PFSK-1 (cell line): ENCODE data around the gene NPY1R. TPM values are rescaled to one million over a fixed set of nuclear protein-coding genes. Genes with fewer than 3 reads are reported as not detected.

ENCODE experiments used
- FOXP2 ChIP-seq: optimal IDR thresholded peaks from 2 replicates; pipeline ENCODE3; 2011; ENCODE audit warnings: borderline replicate concordance, control low read depth, inconsistent platforms; ENCODE audit not compliant: insufficient read depth; ENCODE audit errors: extremely low read length, extremely low read depth
- POLR2AphosphoS5 ChIP-seq: IDR thresholded peaks from 2 replicates; pipeline ENCODE4 v1.6.1; 2012; ENCODE audit warnings: low read depth, mild to moderate bottlenecking, control low read depth, low read length, moderate library complexity
- REST ChIP-seq, 2 experiments: IDR thresholded peaks; 2 replicates each; pipeline versions ENCODE4 v1.6.1 to v1.8.0; 2011 to 2012; ENCODE audit warnings: low read depth in 2 of 2, low read length in 2 of 2, control low read depth in 1 of 2, inconsistent platforms in 1 of 2, mild to moderate bottlenecking in 1 of 2, moderate library complexity in 1 of 2; ENCODE audit not compliant: insufficient read depth in 1 of 2
- SIN3A ChIP-seq: IDR thresholded peaks from 2 replicates; pipeline ENCODE4 v1.6.1; 2012; ENCODE audit warnings: mild to moderate bottlenecking, low read length, moderate library complexity, borderline replicate concordance; ENCODE audit not compliant: insufficient read depth
- TAF1 ChIP-seq: IDR thresholded peaks from 2 replicates; pipeline ENCODE4 v1.6.1; 2012; ENCODE audit warnings: low read length, control low read depth, borderline replicate concordance; ENCODE audit not compliant: insufficient read depth
- polyA plus RNA-seq: library from polyadenylated mRNA; unstranded; fragments of >200 nt; gene quantifications from one replicate; pipeline ENCODE4 v1.2.1, GENCODE V29; 2012; ENCODE audit warnings: low read depth, missing spikeins; ENCODE audit not compliant: insufficient read length

The NPY1R gene
- polyA plus RNA-seq, result not detected

- TF ChIP-seq FOXP2 (no peak), REST (IDR thresholded peaks at IDR 0.05; ENCODE audit: insufficient read depth in 1 of 2, low read depth in 2 of 2, low read length in 2 of 2) (no peak), POLR2AphosphoS5 (no peak), SIN3A (no peak), TAF1 (no peak)
Observed at GRCh38 chr4:163332526-163333406, at the start of gene NPY1R. TSS of gene NPY1R (minus strand) at chr4:163332596. CDS start at chr4:163326554, 6,042 bp downstream.

GRCh38 chr4:163380703-163381102 lies 48.3 kb upstream of the NPY1R start:
- no peak for TF ChIP-seq POLR2AphosphoS5
- no peak for TF ChIP-seq REST (IDR thresholded peaks at IDR 0.05; ENCODE audit: insufficient read depth in 1 of 2, low read depth in 2 of 2, low read length in 2 of 2)
- no peak for TF ChIP-seq SIN3A
- TF ChIP-seq FOXP2, result no peak
- no peak for TF ChIP-seq TAF1

GRCh38 chr4:163378661-163379060 lies 46.3 kb upstream of the NPY1R start:
- TF ChIP-seq SIN3A (no peak), FOXP2 (no peak), POLR2AphosphoS5 (no peak), REST (IDR thresholded peaks at IDR 0.05; ENCODE audit: insufficient read depth in 1 of 2, low read depth in 2 of 2, low read length in 2 of 2) (no peak), TAF1 (no peak)

- no peak for TF ChIP-seq TAF1
- no peak for TF ChIP-seq POLR2AphosphoS5
- no peak for TF ChIP-seq SIN3A
- no peak for TF ChIP-seq REST (IDR thresholded peaks at IDR 0.05; ENCODE audit: insufficient read depth in 1 of 2, low read depth in 2 of 2, low read length in 2 of 2)
- no peak for TF ChIP-seq FOXP2
Observed at GRCh38 chr4:163372029-163372428, 39.6 kb upstream of the NPY1R start.
